Measurements from ENCODE around the gene ATF7.
"Not testable (repeated sequence)": the region's sequence is repeated elsewhere in the genome, so short reads cannot be mapped to it uniquely, and the experiment has no call there.

Gene ATF7

GRCh38 chr12:53627919-53628318 lies 1.7 kb upstream of the ATF7 start:
- DNase-seq (ENCODE audit: low read depth in 2 of 2), result no peak

DNA sequence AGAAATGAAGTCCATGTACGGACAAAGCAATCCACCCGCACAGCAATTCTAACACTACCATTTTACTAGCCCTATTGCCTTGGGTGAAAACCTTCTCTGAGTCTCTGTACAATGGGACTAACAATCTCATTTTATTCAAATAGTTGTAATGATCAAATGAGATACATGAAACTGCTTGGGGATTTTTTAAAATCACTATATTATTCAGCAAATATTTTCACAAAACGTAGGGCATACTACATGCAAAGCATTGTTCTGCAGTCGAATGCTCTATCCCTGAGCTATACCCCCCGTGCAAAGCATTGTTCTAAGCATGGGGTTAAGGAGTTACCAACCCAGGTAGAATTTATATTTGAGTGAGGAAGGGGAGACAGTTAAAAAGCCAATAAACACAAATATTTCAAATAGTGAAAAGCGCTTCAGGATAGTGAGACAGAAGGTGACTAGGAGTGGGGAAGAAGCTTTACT lies 554 bp upstream of the ATF7 start:
- DNase-seq (ENCODE audit: low read depth in 2 of 2), result no peak

- DNase-seq (ENCODE audit: low read depth in 2 of 2), result no peak
Observed at GRCh38 chr12:53625373-53625945, 723 bp downstream of the ATF7 start.

GRCh38 chr12:53624956-53625355 lies 1.2 kb downstream of the ATF7 start:
- no peak for DNase-seq (ENCODE audit: low read depth in 2 of 2)

GRCh38 chr12:53624458-53624857 lies 1.7 kb downstream of the ATF7 start:
- DNase-seq (ENCODE audit: low read depth in 2 of 2), result no peak

GRCh38 chr12:53623548-53624385 lies 2.4 kb downstream of the ATF7 start:
- no peak for DNase-seq (ENCODE audit: low read depth in 2 of 2)

GRCh38 chr12:53622724-53623123 lies 3.5 kb downstream of the ATF7 start:
- DNase-seq (ENCODE audit: low read depth in 2 of 2), result no peak

DNA sequence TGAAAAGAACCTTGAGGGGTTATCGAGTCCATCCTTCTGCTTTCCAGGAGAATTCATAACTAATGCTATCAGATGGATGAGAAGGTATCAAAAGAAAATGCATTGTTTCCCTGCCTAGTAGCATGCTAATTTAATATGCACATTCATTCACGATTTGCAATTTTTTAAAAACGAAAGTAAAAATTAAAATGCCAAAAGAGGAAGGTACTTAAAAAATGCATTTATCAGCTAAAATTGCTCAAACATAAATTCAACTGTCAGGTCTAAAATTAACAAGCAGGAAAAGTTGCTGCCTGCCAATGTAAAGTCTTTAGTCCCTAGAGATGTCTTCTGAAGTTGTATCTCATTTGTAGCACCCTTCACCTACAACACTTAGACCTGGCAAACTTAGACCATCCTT lies 7.9 kb downstream of the ATF7 start:
- DNase-seq (ENCODE audit: low read depth in 2 of 2), result no peak

- no peak for DNase-seq (ENCODE audit: low read depth in 2 of 2)
Observed at GRCh38 chr12:53617700-53618099, 8.5 kb downstream of the ATF7 start.

- no peak for DNase-seq (ENCODE audit: low read depth in 2 of 2)
Observed at GRCh38 chr12:53616950-53617349, 9.2 kb downstream of the ATF7 start.

DNA sequence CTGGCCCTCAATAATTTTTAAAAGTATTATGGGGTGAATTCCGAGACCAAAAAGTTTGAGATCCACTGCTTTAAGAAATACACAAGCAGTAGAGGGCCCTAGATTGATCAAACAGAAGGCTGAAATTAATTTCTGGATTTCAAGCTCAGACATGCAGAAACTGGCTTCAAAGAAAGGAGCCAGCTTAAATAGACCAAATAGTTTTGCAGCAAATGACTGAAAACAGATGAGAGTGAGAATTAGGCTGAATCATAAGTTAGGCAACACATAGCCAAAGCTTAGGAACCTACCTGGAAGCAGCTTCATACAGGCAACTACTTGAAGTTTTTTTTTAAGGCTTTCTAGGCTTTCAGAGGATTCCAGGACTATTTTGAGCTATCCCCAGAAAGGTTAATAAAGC lies 12.4 kb downstream of the ATF7 start:
- DNase-seq (ENCODE audit: low read depth in 2 of 2), result no peak

DNA sequence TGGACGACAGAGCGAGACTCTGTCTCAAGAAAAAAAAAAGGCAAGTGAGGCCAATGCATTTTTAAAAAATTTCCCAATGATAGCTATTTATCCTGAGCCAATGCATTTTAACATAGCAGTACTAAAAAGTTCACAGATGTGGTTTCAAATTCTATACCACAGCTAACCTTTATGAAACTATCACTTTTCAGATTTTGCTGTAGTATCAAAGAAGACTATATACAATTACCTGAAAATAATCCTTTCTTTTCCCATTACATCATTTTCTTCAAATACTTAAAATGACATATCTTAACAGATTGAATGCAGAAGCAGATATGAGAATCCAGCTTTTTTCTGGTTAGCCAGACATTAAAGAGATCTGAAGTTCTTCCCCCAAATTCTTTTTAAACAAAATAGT lies 13.2 kb downstream of the ATF7 start:
- no peak for DNase-seq (ENCODE audit: low read depth in 2 of 2)

GRCh38 chr12:53611304-53611703 lies 14.9 kb downstream of the ATF7 start:
- no peak for DNase-seq (ENCODE audit: low read depth in 2 of 2)

DNA sequence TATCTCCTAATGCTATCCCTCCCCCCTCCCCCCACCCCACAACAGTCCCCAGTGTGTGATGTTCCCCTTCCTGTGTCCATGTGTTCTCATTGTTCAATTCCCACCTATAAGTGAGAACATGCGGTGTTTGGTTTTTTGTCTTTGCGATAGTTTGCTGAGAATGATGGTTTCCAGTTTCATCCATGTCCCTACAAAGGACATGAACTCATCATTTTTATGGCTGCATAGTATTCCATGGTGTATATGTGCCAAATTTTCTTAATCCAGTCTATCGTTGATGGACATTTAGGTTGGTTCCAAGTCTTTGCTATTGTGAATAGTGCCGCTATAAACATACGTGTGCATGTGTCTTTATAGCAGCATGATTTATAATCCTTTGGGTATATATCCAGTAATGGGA lies 19.5 kb downstream of the ATF7 start:
- not testable (repeated sequence) for DNase-seq (ENCODE audit: low read depth in 2 of 2)

DNA sequence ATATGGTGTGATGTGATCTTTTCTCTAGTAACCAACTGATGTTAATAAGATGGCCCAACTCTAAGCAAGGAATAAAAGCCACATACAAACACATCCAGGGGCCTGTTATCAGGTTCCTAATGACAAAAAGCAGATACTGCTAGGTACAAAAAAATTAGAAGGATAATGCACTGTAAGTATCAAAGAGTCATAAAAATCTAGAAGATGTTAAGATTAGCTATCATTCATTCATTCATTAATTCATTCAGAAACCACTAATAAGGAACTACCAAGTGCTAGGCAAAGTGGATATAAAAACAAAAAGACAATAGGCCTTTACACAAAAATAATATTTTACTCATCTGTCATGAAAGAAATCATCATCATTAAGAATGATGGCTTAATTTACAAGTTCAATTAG lies 21.6 kb downstream of the ATF7 start:
- DNase-seq (ENCODE audit: low read depth in 2 of 2), result no peak

- no peak for DNase-seq (ENCODE audit: low read depth in 2 of 2)
Observed at GRCh38 chr12:53603804-53604203, 22.4 kb downstream of the ATF7 start.

DNA sequence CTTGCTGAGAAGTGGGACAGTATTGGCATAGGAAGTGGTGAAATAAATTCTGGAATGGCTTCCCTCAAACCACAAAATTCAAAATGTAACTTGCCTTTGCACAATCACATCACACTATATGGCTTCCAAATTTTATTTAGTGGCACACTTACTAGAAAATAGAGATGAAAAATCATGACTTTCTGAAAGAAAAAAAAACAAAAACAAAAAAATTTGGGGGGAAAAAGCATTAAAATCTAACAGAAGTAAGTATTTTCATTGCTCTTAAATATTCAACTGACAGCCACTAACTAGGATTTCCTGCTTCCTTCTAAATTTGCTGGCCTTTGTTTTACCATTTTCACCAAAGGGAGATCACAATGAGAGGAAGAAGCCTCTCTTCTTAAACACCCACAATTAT lies 23.0 kb downstream of the ATF7 start:
- DNase-seq (ENCODE audit: low read depth in 2 of 2), result no peak

GRCh38 chr12:53602176-53602864 lies 23.9 kb downstream of the ATF7 start:
- no peak for DNase-seq (ENCODE audit: low read depth in 2 of 2)

GRCh38 chr12:53601296-53601847 lies 24.8 kb downstream of the ATF7 start:
- DNase-seq (ENCODE audit: low read depth in 2 of 2), result no peak

- no peak for DNase-seq (ENCODE audit: low read depth in 2 of 2)
Observed at GRCh38 chr12:53600490-53601295, 25.5 kb downstream of the ATF7 start.

DNA sequence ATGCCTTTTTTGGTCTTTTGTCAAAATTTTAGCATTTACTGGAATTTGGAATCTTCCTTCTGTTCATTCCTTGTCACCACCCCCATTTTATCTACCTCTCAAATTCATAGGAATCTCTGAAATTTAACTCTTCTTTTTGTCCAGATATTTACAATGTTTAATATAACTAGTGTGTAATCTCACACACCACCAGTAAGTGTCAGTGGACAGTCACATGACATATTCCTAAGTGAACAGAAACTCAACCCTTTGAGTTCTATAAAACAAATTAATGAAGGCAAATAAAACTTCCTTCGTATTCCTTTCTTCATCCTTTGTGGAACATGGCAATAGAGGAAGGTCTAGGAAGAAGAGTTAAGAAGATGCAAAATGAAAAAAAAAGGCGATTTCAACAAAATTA lies 26.6 kb downstream of the ATF7 start:
- no peak for DNase-seq (ENCODE audit: low read depth in 2 of 2)

DNA sequence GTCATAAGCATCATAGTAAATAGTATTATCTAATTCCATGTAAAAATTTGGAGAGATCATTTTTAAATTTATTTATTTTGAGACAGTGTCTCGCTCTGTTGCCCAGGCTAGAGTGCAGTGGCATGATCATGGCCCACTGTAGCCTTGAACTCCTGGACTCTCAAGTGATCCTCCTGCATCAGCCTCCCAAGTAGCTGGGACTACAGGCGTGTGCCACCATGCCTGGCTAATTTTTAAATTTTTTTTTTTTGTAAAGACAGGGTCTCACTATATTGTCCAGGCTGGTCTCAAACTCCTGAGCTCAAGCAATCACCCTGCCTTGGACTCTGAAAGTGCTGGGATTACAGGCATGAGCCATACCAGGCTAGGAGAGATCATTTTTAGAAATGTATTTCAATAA lies 27.2 kb downstream of the ATF7 start:
- not testable (repeated sequence) for DNase-seq (ENCODE audit: low read depth in 2 of 2)
